GM23338 (cell line): ENCODE data around the gene BCL2L12. TPM values are rescaled to one million over a fixed set of nuclear protein-coding genes. Genes with fewer than 3 reads are reported as not detected.
A peak's percentile ranks its signal among the peaks of the same experiment; 100 is the strongest.
"Not testable (repeated sequence)": the region's sequence is repeated elsewhere in the genome, so short reads cannot be mapped to it uniquely, and the experiment has no call there.

ENCODE experiments used
- ATAC-seq: fragments of 200-7000 bp; cut with Tn5 transposase; 3 replicates; pipeline ENCODE4 v1.9.1; 2020
- DNase-seq: peaks from one replicate; pipeline ENCODE4 v3.0.0-alpha.2; 2015; ENCODE audit warnings: low spot score
- H2AFZ ChIP-seq: fragments of 200-600 bp; sonication (generic); 2 replicates; pipeline ENCODE4 v1.8.0; 2016; ENCODE audit warnings: antibody characterized with exemption, mild to moderate bottlenecking, moderate library complexity
- H3F3A ChIP-seq: fragments of 200-600 bp; sonication (generic); replicated peaks from 2 replicates; pipeline ENCODE4 v1.8.0; 2017; ENCODE audit warnings: antibody characterized with exemption, mixed run types, low read depth
- H3K27ac ChIP-seq: fragments of 200-600 bp; sonication (generic); 2 replicates; pipeline ENCODE4 v1.6.1; 2016; ENCODE audit warnings: low read depth
- H3K27me3 ChIP-seq: fragments of 200-600 bp; sonication (generic); 2 replicates; pipeline ENCODE4 v1.8.0; 2016; ENCODE audit warnings: mild to moderate bottlenecking, mixed run types, moderate library complexity; ENCODE audit not compliant: insufficient read depth
- H3K36me3 ChIP-seq: fragments of 200-600 bp; sonication (generic); 2 replicates; pipeline ENCODE4 v1.8.0; 2016; ENCODE audit warnings: mild to moderate bottlenecking; ENCODE audit not compliant: insufficient read depth
- H3K4me1 ChIP-seq: fragments of 200-600 bp; sonication (generic); 2 replicates; pipeline ENCODE4 v1.8.0; 2016; ENCODE audit warnings: mild to moderate bottlenecking, moderate library complexity; ENCODE audit not compliant: insufficient read depth
- H3K4me2 ChIP-seq: fragments of 200-600 bp; sonication (generic); 2 replicates; pipeline ENCODE4 v1.7.1; 2017; ENCODE audit warnings: mixed run types
- H3K4me3 ChIP-seq: fragments of 200-600 bp; sonication (generic); 2 replicates; pipeline ENCODE4 v1.6.1; 2016; ENCODE audit warnings: mixed run types
- H3K79me2 ChIP-seq: fragments of 200-600 bp; sonication (generic); replicated peaks from 2 replicates; pipeline ENCODE4 v1.8.0; 2017; ENCODE audit warnings: mild to moderate bottlenecking; ENCODE audit not compliant: insufficient read depth
- H3K9me2 ChIP-seq: fragments of 200-600 bp; sonication (generic); 2 replicates; pipeline ENCODE4 v1.8.0; 2017; ENCODE audit not compliant: insufficient read depth
- H4K20me1 ChIP-seq: fragments of 200-600 bp; sonication (generic); replicated peaks from 2 replicates; pipeline ENCODE4 v1.8.0; 2017; ENCODE audit warnings: mild to moderate bottlenecking; ENCODE audit not compliant: insufficient read depth
- H3K27ac Mint-ChIP-seq: 2 replicates; pipeline ENCODE4 v1.8.0; 2020; ENCODE audit warnings: inconsistent platforms, mild to moderate bottlenecking, moderate library complexity, mixed read lengths
- H3K27me3 Mint-ChIP-seq: 3 replicates; pipeline ENCODE4 v1.8.0; 2022; ENCODE audit warnings: low read depth, mild to moderate bottlenecking, moderate library complexity, mixed read lengths, inconsistent platforms; ENCODE audit not compliant: insufficient read depth, poor library complexity
- H3K36me3 Mint-ChIP-seq: 3 replicates; pipeline ENCODE4 v1.8.0; 2021; ENCODE audit warnings: low read depth, mild to moderate bottlenecking, inconsistent platforms, moderate library complexity, mixed read lengths
- H3K4me1 Mint-ChIP-seq: 3 replicates; pipeline ENCODE4 v1.8.0; 2020; ENCODE audit warnings: mild to moderate bottlenecking, inconsistent platforms, mixed read lengths
- H3K4me3 Mint-ChIP-seq: 3 replicates; pipeline ENCODE4 v1.8.0; 2021; ENCODE audit warnings: moderate library complexity, mild to moderate bottlenecking, inconsistent platforms, mixed read lengths
- H3K9me3 Mint-ChIP-seq: 3 replicates; pipeline ENCODE4 v1.8.0; 2020; ENCODE audit warnings: moderate library complexity, mild to moderate bottlenecking, inconsistent platforms, mixed read lengths
- CTCF ChIP-seq, 2 experiments: fragments of 200-600 bp in 1 of 2; sonication (generic) in 1 of 2; conservative IDR thresholded peaks; 2 replicates each; pipeline versions ENCODE4 v1.5.1 to v1.6.1; 2016 to 2017; ENCODE audit warnings: antibody characterized with exemption in 2 of 2, low read depth in 2 of 2, mild to moderate bottlenecking in 2 of 2, moderate library complexity in 1 of 2
- EZH2phosphoT487 ChIP-seq: fragments of 200-600 bp; sonication (generic); IDR thresholded peaks from one replicate; pipeline ENCODE4 v1.8.1; 2018; ENCODE audit warnings: antibody characterized with exemption; ENCODE audit not compliant: unreplicated experiment
- REST ChIP-seq: IDR thresholded peaks from one replicate; pipeline ENCODE4 v1.6.1; 2018; ENCODE audit warnings: antibody characterized with exemption; ENCODE audit not compliant: unreplicated experiment
- STAT1 ChIP-seq: IDR thresholded peaks from one replicate; pipeline ENCODE4 v1.6.1; 2016; ENCODE audit warnings: antibody characterized with exemption; ENCODE audit not compliant: unreplicated experiment
- polyA plus RNA-seq: library from polyadenylated mRNA; unstranded; fragments of >200 nt; fragmentation: Nextera tagmentation; extraction: Ambion mirVana; gene quantifications from 2 replicates; pipeline ENCODE4 v1.2.1, GENCODE V29; 2016
- total RNA-seq: library from RNA; depleted of rRNA; stranded (reverse); fragments of >200 nt; shearing (Covaris generic); gene quantifications from 2 replicates; pipeline ENCODE4 v1.2.3, GENCODE V29; 2014

Gene BCL2L12
- total and polyA plus RNA-seq, 2 experiments from 2014 or later = 61.3 to 102 TPM

DNA sequence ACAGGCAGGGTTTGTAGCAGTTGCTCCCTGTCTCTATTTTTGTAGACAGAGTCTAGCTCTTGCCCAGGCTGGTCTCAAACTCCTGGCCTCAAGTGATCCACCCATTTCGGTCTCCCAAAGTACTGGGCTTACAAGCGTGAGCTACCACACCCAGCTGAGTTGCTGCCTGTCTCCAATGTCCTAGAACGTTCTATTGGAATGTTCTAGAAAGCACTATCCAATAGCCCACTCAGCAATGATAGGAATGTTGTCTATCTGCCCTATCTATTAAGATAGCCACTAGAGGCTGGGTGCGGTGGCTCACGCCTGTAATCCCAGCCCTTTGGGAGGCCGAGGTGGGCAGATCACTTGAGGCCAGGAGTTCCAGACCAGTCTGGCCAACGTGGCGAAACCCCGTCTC is 32.5 kb upstream of the BCL2L12 start:
- not testable (repeated sequence) for H3K9me3 Mint-ChIP-seq, H4K20me1 ChIP-seq, H3K4me3 Mint-ChIP-seq, H3K36me3 Mint-ChIP-seq, H2AFZ ChIP-seq, H3K36me3 ChIP-seq, H3K27me3 ChIP-seq, H3K9me2 ChIP-seq, ATAC-seq, H3K4me2 ChIP-seq, H3K4me3 ChIP-seq, H3K27ac Mint-ChIP-seq, H3K27ac ChIP-seq, H3K79me2 ChIP-seq
- peaks cover 29% of the 10 kb centered on the region for H3K27me3 Mint-ChIP-seq
- Histone ChIP-seq H3K4me1 (peaks cover 21% of the 10 kb centered on the region; the same call in 1 of the 2 replicates), H3F3A (peaks cover 33% of the 10 kb centered on the region)
- H3K4me1 Mint-ChIP-seq = peaks cover 33% of the 10 kb centered on the region
- peak; percentile 50 for DNase-seq

DNA sequence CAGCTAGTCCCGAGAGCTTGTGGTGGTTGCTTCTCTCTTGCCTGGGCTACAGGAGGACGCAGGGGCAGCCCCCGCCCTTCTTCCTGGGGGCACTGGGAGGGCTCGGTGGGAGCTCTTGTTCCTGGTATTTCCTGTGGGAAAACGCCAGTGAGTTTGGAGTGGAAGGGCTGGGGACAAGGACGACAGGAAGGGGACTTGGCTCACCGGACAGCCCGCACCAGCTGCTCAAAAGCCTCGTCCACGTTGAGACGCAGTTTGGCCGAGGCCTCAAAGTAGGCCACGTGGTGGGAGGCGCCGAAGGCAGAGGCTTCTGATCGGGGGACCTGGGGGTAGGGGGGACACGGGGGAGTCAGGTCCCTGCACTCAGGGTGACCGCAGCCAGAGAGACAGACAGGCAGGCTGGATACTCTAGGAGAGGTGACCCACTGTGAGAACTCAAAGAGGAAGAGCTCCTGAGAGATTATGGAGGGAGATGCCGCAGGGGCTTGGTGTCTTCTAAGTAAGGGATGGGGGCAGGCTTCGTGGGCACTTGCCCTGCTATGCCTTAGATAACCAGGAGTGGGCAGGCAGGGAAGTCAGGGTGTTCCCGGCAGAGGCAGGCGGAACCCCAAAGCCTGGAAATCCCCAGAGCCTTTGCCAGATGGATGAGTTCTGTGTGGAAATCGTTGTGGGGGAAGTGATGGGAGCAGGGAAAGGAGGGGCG is 30.1 kb upstream of the BCL2L12 start:
- Mint-ChIP-seq H3K27ac (0 out of 2 replicates have a peak overlapping the region, but pooled peaks have one; percentile 42), H3K36me3 (no peaks in the 10 kb centered on the region), H3K4me1 (peaks cover 46% of the 10 kb centered on the region), H3K4me3 (no peak overlapping the region; the same call in 2 of the 3 replicates), H3K9me3 (peaks cover 2% of the 10 kb centered on the region; the same call in 1 of the 3 replicates), H3K27me3 (peaks cover 44% of the 10 kb centered on the region)
- H3K36me3 ChIP-seq = no peaks in the 10 kb centered on the region
- no peak overlapping the region for H3K27ac ChIP-seq
- peaks cover 23% of the 10 kb centered on the region for H3F3A ChIP-seq
- no peak for TF ChIP-seq STAT1
- 0 out of 4 replicates have a peak, but pooled peaks of 1 of the 2 experiments have one; percentile 3 for TF ChIP-seq CTCF (conservative IDR thresholded peaks at IDR 0.05; ENCODE audit: low read depth in 2 of 2)
- H3K4me2 ChIP-seq = no peak overlapping the region
- H4K20me1 ChIP-seq = 0 out of 2 replicates have a peak, but pooled peaks cover 2% of the 10 kb centered on the region
- H3K79me2 ChIP-seq = no peaks in the 10 kb centered on the region
- DNase-seq (peak; percentile 38), ATAC-seq (no peak)
- H3K4me3 ChIP-seq = no peak overlapping the region
- peaks cover 11% of the 10 kb centered on the region; the same call in 1 of the 2 replicates for H3K27me3 ChIP-seq
- peaks cover 34% of the 10 kb centered on the region; the same call in 1 of the 2 replicates for H3K4me1 ChIP-seq
- H2AFZ ChIP-seq = no peak overlapping the region
- no peaks in the 10 kb centered on the region for H3K9me2 ChIP-seq

- Histone ChIP-seq H4K20me1 (no peaks in the 10 kb centered on the region), H3K4me3 (no peak overlapping the region), H2AFZ (no peak overlapping the region), H3K27ac (no peak overlapping the region), H3F3A (peaks cover 25% of the 10 kb centered on the region), H3K27me3 (peaks cover 11% of the 10 kb centered on the region; the same call in 1 of the 2 replicates), H3K4me2 (no peak overlapping the region), H3K36me3 (no peaks in the 10 kb centered on the region), H3K9me2 (no peaks in the 10 kb centered on the region), H3K4me1 (peaks cover 34% of the 10 kb centered on the region), H3K79me2 (no peaks in the 10 kb centered on the region)
- Mint-ChIP-seq H3K36me3 (no peaks in the 10 kb centered on the region; the same call in 2 of the 3 replicates), H3K27me3 (peaks cover 50% of the 10 kb centered on the region), H3K27ac (no peak overlapping the region), H3K4me3 (no peak overlapping the region; the same call in 2 of the 3 replicates), H3K4me1 (peaks cover 45% of the 10 kb centered on the region), H3K9me3 (peaks cover 2% of the 10 kb centered on the region; the same call in 1 of the 3 replicates)
- no peak for ATAC-seq
- DNase-seq = no peak
- no peak for TF ChIP-seq STAT1
- no peak for TF ChIP-seq CTCF (conservative IDR thresholded peaks at IDR 0.05; ENCODE audit: low read depth in 2 of 2)
- TF ChIP-seq EZH2phosphoT487 = no peak
- TF ChIP-seq REST = no peak
Observed at GRCh38 chr19:49636233-49636932, 29.4 kb upstream of the BCL2L12 start.
